ENCODE measurements around the gene SPOCK1. TPM values are rescaled to one million over a fixed set of nuclear protein-coding genes. Genes with fewer than 3 reads are reported as not detected.

Gene SPOCK1
- total and polyA plus RNA-seq, 9 of the 15 experiments (the other 6 are each of a cell fraction or from before 2014, with no cell fraction given), result 0.01 to 0.35 (median 0.04) TPM; not detected in 6

- DNase-seq (ENCODE audit: extremely low read depth in 1 of 4, low spot score in 3 of 4), result no peak
- TF ChIP-seq ETS2 (tag; IDR thresholded peaks at IDR 0.05; ENCODE audit: borderline replicate concordance, poor library complexity, severe bottlenecking) (no peak), SMARCA5 (IDR thresholded peaks at IDR 0.05) (no peak), ZNF41 (CRISPR knock-in tag; conservative IDR thresholded peaks at IDR 0.05) (no peak), CTCF (IDR thresholded peaks at IDR 0.05 in 2 of 3, conservative IDR thresholded peaks at IDR 0.05 in 1 of 3; ENCODE audit: insufficient read depth in 2 of 3, low read depth in 1 of 3, low read length in 3 of 3) (no peak), MEF2A (IDR thresholded peaks at IDR 0.05; ENCODE audit: control insufficient read depth, low read depth, low read length) (no peak), ZNF717 (CRISPR knock-in tag; IDR thresholded peaks at IDR 0.05) (no peak), ZNF324 (CRISPR knock-in tag; IDR thresholded peaks at IDR 0.05) (no peak), TAF7 (tag; IDR thresholded peaks at IDR 0.05) (no peak), DNMT1 (IDR thresholded peaks at IDR 0.05) (no peak), EGR1 (conservative IDR thresholded peaks at IDR 0.05) (no peak), ILK (tag; IDR thresholded peaks at IDR 0.05; ENCODE audit: borderline replicate concordance, low read depth) (no peak)
- TF ChIP-seq, protein P1, sequence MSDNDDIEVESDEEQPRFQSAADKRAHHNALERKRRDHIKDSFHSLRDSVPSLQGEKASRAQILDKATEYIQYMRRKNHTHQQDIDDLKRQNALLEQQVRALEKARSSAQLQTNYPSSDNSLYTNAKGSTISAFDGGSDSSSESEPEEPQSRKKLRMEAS (CRISPR knock-in tag; IDR thresholded peaks at IDR 0.05), result no peak
- TF ChIP-seq, protein P2, sequence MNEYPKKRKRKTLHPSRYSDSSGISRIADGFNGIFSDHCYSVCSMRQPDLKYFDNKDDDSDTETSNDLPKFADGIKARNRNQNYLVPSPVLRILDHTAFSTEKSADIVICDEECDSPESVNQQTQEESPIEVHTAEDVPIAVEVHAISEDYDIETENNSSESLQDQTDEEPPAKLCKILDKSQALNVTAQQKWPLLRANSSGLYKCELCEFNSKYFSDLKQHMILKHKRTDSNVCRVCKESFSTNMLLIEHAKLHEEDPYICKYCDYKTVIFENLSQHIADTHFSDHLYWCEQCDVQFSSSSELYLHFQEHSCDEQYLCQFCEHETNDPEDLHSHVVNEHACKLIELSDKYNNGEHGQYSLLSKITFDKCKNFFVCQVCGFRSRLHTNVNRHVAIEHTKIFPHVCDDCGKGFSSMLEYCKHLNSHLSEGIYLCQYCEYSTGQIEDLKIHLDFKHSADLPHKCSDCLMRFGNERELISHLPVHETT (CRISPR knock-in tag; conservative IDR thresholded peaks at IDR 0.05 in 1 of 2, IDR thresholded peaks at IDR 0.05 in 1 of 2), result no peak
- no peak overlapping the region for H3K27ac ChIP-seq (ENCODE audit: extremely low read depth, low read depth, low read length)
- H3K27me3 ChIP-seq (ENCODE audit: control insufficient read depth in 2 of 2, insufficient read depth in 2 of 2, low read length in 2 of 2), result peaks cover 0 to 10% of the 10 kb centered on the region in 2 experiments; a peak in 1 of 5 replicates
- no peaks in the 10 kb centered on the region for H3K36me3 ChIP-seq (ENCODE audit: control insufficient read depth, insufficient read depth, low read length)
- no peak overlapping the region for H2AFZ ChIP-seq (ENCODE audit: low read depth, low read length)
- WGBS (ENCODE audit: insufficient coverage, low coverage, missing lambda C conversion rate), result 0% methylated on average over 2 of the region's 2 CpGs
- no peaks in the 10 kb centered on the region; a peak in 1 of 5 replicates for H3K4me1 ChIP-seq (replicated peaks in 1 of 2; ENCODE audit: control insufficient read depth in 2 of 2, insufficient read depth in 2 of 2, low read length in 2 of 2)
- no peak for ATAC-seq
- H3K79me2 ChIP-seq (ENCODE audit: control insufficient read depth, insufficient read depth, low read length), result no peaks in the 10 kb centered on the region
- FAIRE-seq, result no peak
- ChIA-PET CTCF (ENCODE audit: low intra/inter-chr PET ratio) (no interaction called here), POLR2A (interaction anchor here (0.6 kb wide), 1 partner anchor 1177 kb away, joined by 3 read pairs; no protein-coding TSS in a partner anchor)
- intact Hi-C loops (cut with micrococcal nuclease) (no loop called here), in situ Hi-C loops (cut with MboI) (no loop called here)
- H4K20me1 ChIP-seq (replicated peaks; ENCODE audit: control insufficient read depth, insufficient read depth, low read length), result no peaks in the 10 kb centered on the region
- H3K9me1 ChIP-seq (ENCODE audit: control insufficient read depth, insufficient read depth, low read length), result no peaks in the 10 kb centered on the region
- H3K4me3 ChIP-seq, result no peak overlapping the region
- no peaks in the 10 kb centered on the region for H3K9me3 ChIP-seq (replicated peaks; ENCODE audit: control insufficient read depth, insufficient read depth, low read depth, low read length)
- H3K9ac ChIP-seq (ENCODE audit: insufficient read depth in 1 of 2, low read depth in 2 of 2, low read length in 2 of 2), result no peak overlapping the region
- H3K4me2 ChIP-seq (ENCODE audit: insufficient read depth, low read length), result no peak overlapping the region
- BruUV-seq (replicated peaks), result no TSS peak
Observed at GRCh38 chr5:137071931-137072330, 427.2 kb downstream of the SPOCK1 start.
